ENCODE measurements around the gene CTRL. TPM values are rescaled to one million over a fixed set of nuclear protein-coding genes. Genes with fewer than 3 reads are reported as not detected.
A peak's percentile ranks its signal among the peaks of the same experiment; 100 is the strongest.

CTRL gene
- total and polyA plus RNA-seq, 2 donors = 0.91 TPM; not detected in 1

- Histone ChIP-seq H3K4me3 (ENCODE audit: low read depth, low read length) (no peak overlapping the region), H3K27ac (ENCODE audit: low read depth) (no peak overlapping the region), H3K36me3 (ENCODE audit: insufficient read depth) (peaks cover 3% of the 10 kb centered on the region), H3K4me1 (ENCODE audit: insufficient read depth) (no peaks in the 10 kb centered on the region)
- 90% methylated on average over 8 of the region's 8 CpGs for WGBS
- no peak for DNase-seq (ENCODE audit: extremely low spot score)
These were observed 22.1 kb upstream of the CTRL start for GRCh38 chr16:67953641-67954375.

GRCh38 chr16:67951485-67951884 is 19.8 kb upstream of the CTRL start:
- peaks cover 6% of the 10 kb centered on the region for H3K36me3 ChIP-seq (ENCODE audit: insufficient read depth)
- DNase-seq (ENCODE audit: extremely low spot score) = no peak
- 49% methylated on average over 12 of the region's 12 CpGs for WGBS

GRCh38 chr16:67950335-67950843 is 18.7 kb upstream of the CTRL start:
- H3K36me3 ChIP-seq (ENCODE audit: insufficient read depth) = peaks cover 6% of the 10 kb centered on the region
- H3K27ac ChIP-seq (ENCODE audit: low read depth) = no peak overlapping the region

More at GRCh38 chr16:67951485-67951884, 19.8 kb upstream of the CTRL start:
- no peaks in the 10 kb centered on the region for H3K4me1 ChIP-seq (ENCODE audit: insufficient read depth)
- no peak overlapping the region for H3K27ac ChIP-seq (ENCODE audit: low read depth)
- no peak overlapping the region for H3K4me3 ChIP-seq (ENCODE audit: low read depth, low read length)

GRCh38 chr16:67949645-67950044 is 18.0 kb upstream of the CTRL start:
- DNase-seq (ENCODE audit: extremely low spot score) = no peak
- WGBS = 89% methylated on average over 11 of the region's 11 CpGs
- H3K36me3 ChIP-seq (ENCODE audit: insufficient read depth) = peaks cover 6% of the 10 kb centered on the region
- H3K4me1 ChIP-seq (ENCODE audit: insufficient read depth) = no peaks in the 10 kb centered on the region
- no peak overlapping the region for H3K4me3 ChIP-seq (ENCODE audit: low read depth, low read length)
- H3K27ac ChIP-seq (ENCODE audit: low read depth) = no peak overlapping the region

More at GRCh38 chr16:67950335-67950843, 18.7 kb upstream of the CTRL start:
- no peak for DNase-seq (ENCODE audit: extremely low spot score)
- Histone ChIP-seq H3K4me1 (ENCODE audit: insufficient read depth) (no peaks in the 10 kb centered on the region), H3K4me3 (ENCODE audit: low read depth, low read length) (no peak overlapping the region)
- 87% methylated on average over 16 of the region's 16 CpGs for WGBS

- Histone ChIP-seq H3K27ac (ENCODE audit: low read depth) (no peak overlapping the region), H3K36me3 (ENCODE audit: insufficient read depth) (peaks cover 3% of the 10 kb centered on the region), H3K4me1 (ENCODE audit: insufficient read depth) (no peaks in the 10 kb centered on the region), H3K4me3 (ENCODE audit: low read depth, low read length) (no peak overlapping the region)
- 90% methylated on average over 15 of the region's 15 CpGs for WGBS
- no peak for DNase-seq (ENCODE audit: extremely low spot score)
These were observed 16.4 kb upstream of the CTRL start for GRCh38 chr16:67948015-67948414.

GRCh38 chr16:67946966-67947558 is 15.4 kb upstream of the CTRL start:
- Histone ChIP-seq H3K27ac (ENCODE audit: low read depth) (no peak overlapping the region), H3K4me3 (ENCODE audit: low read depth, low read length) (no peak overlapping the region), H3K36me3 (ENCODE audit: insufficient read depth) (peaks cover 3% of the 10 kb centered on the region), H3K4me1 (ENCODE audit: insufficient read depth) (no peaks in the 10 kb centered on the region)
- no peak for DNase-seq (ENCODE audit: extremely low spot score)
- 90% methylated on average over 28 of the region's 28 CpGs for WGBS

GRCh38 chr16:67946128-67946569 is 14.5 kb upstream of the CTRL start:
- H3K4me1 ChIP-seq (ENCODE audit: insufficient read depth) = no peaks in the 10 kb centered on the region
- 95% methylated on average over 20 of the region's 20 CpGs for WGBS
- H3K36me3 ChIP-seq (ENCODE audit: insufficient read depth) = peaks cover 3% of the 10 kb centered on the region
- no peak overlapping the region for H3K4me3 ChIP-seq (ENCODE audit: low read depth, low read length)
- no peak for DNase-seq (ENCODE audit: extremely low spot score)
- no peak overlapping the region for H3K27ac ChIP-seq (ENCODE audit: low read depth)

GRCh38 chr16:67945392-67945933 is 13.8 kb upstream of the CTRL start:
- 82% methylated on average over 24 of the region's 24 CpGs for WGBS
- no peak for DNase-seq (ENCODE audit: extremely low spot score)
- Histone ChIP-seq H3K4me3 (ENCODE audit: low read depth, low read length) (no peak overlapping the region), H3K4me1 (ENCODE audit: insufficient read depth) (no peaks in the 10 kb centered on the region), H3K36me3 (ENCODE audit: insufficient read depth) (peaks cover 3% of the 10 kb centered on the region), H3K27ac (ENCODE audit: low read depth) (no peak overlapping the region)

GRCh38 chr16:67944690-67945391 is 13.2 kb upstream of the CTRL start:
- no peaks in the 10 kb centered on the region for H3K4me1 ChIP-seq (ENCODE audit: insufficient read depth)
- H3K36me3 ChIP-seq (ENCODE audit: insufficient read depth) = peaks cover 3% of the 10 kb centered on the region
- H3K27ac ChIP-seq (ENCODE audit: low read depth) = peak overlapping the region; percentile 63
- DNase-seq (ENCODE audit: extremely low spot score) = no peak
- H3K4me3 ChIP-seq (ENCODE audit: low read depth, low read length) = no peak overlapping the region
- 85% methylated on average over 24 of the region's 24 CpGs for WGBS

GRCh38 chr16:67943619-67944504 is 12.2 kb upstream of the CTRL start, which contains the start of gene LCAT:
TSS of gene LCAT (minus strand) at chr16:67944120. CDS start at chr16:67944101, 19 bp downstream.
- peak within 1 kb of the TSS; percentile 69 for H3K27ac ChIP-seq (ENCODE audit: low read depth)
- no peak within 1 kb of the TSS for H3K4me3 ChIP-seq (ENCODE audit: low read depth, low read length)
- H3K4me1 ChIP-seq (ENCODE audit: insufficient read depth) = no peaks in the 10 kb centered on the region
- no peak for DNase-seq (ENCODE audit: extremely low spot score)
- 39% methylated on average over 23 of the region's 23 CpGs for WGBS
- H3K36me3 ChIP-seq (ENCODE audit: insufficient read depth) = peaks cover 3% of the 10 kb centered on the region

- Histone ChIP-seq H3K36me3 (ENCODE audit: insufficient read depth) (peaks cover under 1% of the 10 kb centered on the region), H3K4me3 (ENCODE audit: low read depth, low read length) (no peak overlapping the region), H3K4me1 (ENCODE audit: insufficient read depth) (no peaks in the 10 kb centered on the region), H3K27ac (ENCODE audit: low read depth) (no peak overlapping the region)
- DNase-seq (ENCODE audit: extremely low spot score) = no peak
- WGBS = 85% methylated on average over 6 of the region's 6 CpGs
These were observed 11.6 kb upstream of the CTRL start for GRCh38 chr16:67943256-67943618.

GRCh38 chr16:67942510-67943255 is 11.0 kb upstream of the CTRL start:
- no peak for DNase-seq (ENCODE audit: extremely low spot score)
- Histone ChIP-seq H3K4me1 (ENCODE audit: insufficient read depth) (no peaks in the 10 kb centered on the region), H3K36me3 (ENCODE audit: insufficient read depth) (no peaks in the 10 kb centered on the region), H3K4me3 (ENCODE audit: low read depth, low read length) (no peak overlapping the region), H3K27ac (ENCODE audit: low read depth) (no peak overlapping the region)
- WGBS = 83% methylated on average over 27 of the region's 27 CpGs

Measured in urinary bladder (tissue), 4 donors.